Activated naive CD8-positive, alpha-beta T cell treated with anti-CD3 and anti-CD28 coated beads for 36 hours (primary cell): ENCODE data around the gene MRPL23. TPM values are rescaled to one million over a fixed set of nuclear protein-coding genes. Genes with fewer than 3 reads are reported as not detected.

Experiments used
- DNase-seq: peaks from one replicate; pipeline ENCODE4 v3.0.0; 2021
- H3K27ac Mint-ChIP-seq: one replicate; pipeline ENCODE4 v1.8.0; 2022; ENCODE audit warnings: mild to moderate bottlenecking, moderate library complexity, mixed read lengths
- H3K27me3 Mint-ChIP-seq: one replicate; pipeline ENCODE4 v1.8.0; 2022; ENCODE audit warnings: mild to moderate bottlenecking, mixed read lengths
- H3K36me3 Mint-ChIP-seq: one replicate; pipeline ENCODE4 v1.8.0; 2021; ENCODE audit warnings: mild to moderate bottlenecking, mixed read lengths
- H3K4me1 Mint-ChIP-seq: one replicate; pipeline ENCODE4 v1.8.0; 2021; ENCODE audit warnings: mixed read lengths
- H3K4me3 Mint-ChIP-seq: one replicate; pipeline ENCODE4 v1.8.0; 2022; ENCODE audit warnings: mild to moderate bottlenecking, moderate library complexity, mixed read lengths
- H3K9me3 Mint-ChIP-seq: one replicate; pipeline ENCODE4 v1.8.0; 2022; ENCODE audit warnings: mixed read lengths
- total RNA-seq, 2 experiments: library from RNA; stranded (reverse); gene quantifications; one replicate each; pipeline ENCODE4 v1.2.3, GENCODE V29; 2021

The MRPL23 gene
- 100 to 1,000 TPM; 148 to 151 TPM for total RNA-seq

DNA sequence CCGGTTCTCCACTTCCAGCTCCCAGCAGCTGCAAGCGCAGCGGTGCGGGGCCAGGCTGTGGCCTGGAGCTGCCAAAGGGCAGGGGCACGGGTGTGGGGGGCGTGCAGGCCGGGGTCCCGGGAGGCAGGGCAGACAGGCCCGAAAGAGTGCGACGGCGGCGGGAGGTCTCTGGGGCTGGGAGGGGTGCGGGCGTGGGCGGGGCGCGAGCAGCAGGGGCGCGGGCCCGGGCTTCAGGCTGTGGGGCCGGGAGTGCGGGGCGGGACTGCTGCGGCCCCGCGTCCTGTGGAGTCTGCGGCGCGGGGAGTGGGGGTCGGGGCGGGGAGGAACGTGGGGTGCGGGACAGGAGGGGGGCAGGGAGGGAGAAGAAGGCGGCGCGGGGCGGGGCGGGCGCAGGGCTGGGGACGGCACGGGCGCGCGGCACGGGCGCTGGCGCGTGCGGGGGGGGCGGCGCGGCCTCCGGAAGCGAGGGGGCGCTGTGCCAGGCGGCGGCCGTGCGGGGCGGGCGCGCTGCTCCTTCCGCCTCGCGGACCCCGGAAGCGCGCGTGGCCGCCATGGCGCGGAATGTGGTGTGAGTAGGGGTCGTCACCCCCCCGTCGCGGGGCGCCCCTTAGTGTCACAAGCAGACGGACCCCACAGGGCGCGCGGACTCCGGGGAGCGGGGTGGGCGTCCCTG, at the start of gene MRPL23:
TSS of gene MRPL23 (plus strand) at position 521 of the 673 bp plus-strand sequence. CDS start at position 552, 31 bp downstream.
- DNase-seq: peak; percentile 52
- Mint-ChIP-seq H3K4me1 (no peaks in the 10 kb centered on the region), H3K27me3 (no peaks in the 10 kb centered on the region), H3K36me3 (no peaks in the 10 kb centered on the region), H3K4me3 (no peak within 1 kb of the TSS), H3K9me3 (no peaks in the 10 kb centered on the region), H3K27ac (no peak within 1 kb of the TSS)

- Mint-ChIP-seq H3K27me3 (peaks cover 12% of the 10 kb centered on the region), H3K4me3 (no peak overlapping the region), H3K9me3 (no peaks in the 10 kb centered on the region), H3K36me3 (no peaks in the 10 kb centered on the region), H3K4me1 (peaks cover 3% of the 10 kb centered on the region), H3K27ac (no peak overlapping the region)
- no peak for DNase-seq
Measured at GRCh38 chr11:1899090-1899489, 48.0 kb upstream of the MRPL23 start.

DNA sequence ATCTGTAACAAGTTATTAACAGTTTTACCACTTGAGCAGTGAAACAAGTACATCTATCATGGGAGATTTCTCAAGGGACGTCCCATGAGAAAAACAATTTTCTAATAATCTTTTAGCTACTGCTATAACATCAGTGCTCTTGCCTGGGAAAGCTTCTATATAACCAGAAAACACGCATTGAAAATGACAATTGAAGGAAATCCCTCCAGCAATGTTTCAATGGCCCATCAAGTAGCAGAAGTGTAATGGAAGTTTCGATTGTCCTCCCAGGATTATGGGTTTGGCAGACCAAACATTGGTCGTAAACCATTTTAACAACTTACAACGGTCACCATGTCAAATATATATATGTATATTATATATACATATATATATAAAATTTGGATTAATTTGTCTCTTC, 47.4 kb upstream of the MRPL23 start:
- Mint-ChIP-seq H3K4me1 (peaks cover 3% of the 10 kb centered on the region), H3K27ac (no peak overlapping the region), H3K36me3 (no peaks in the 10 kb centered on the region), H3K27me3 (peaks cover 12% of the 10 kb centered on the region), H3K9me3 (no peaks in the 10 kb centered on the region), H3K4me3 (no peak overlapping the region)
- no peak for DNase-seq

- Mint-ChIP-seq H3K4me1 (no peaks in the 10 kb centered on the region), H3K27ac (no peak overlapping the region), H3K9me3 (no peaks in the 10 kb centered on the region), H3K27me3 (no peaks in the 10 kb centered on the region), H3K4me3 (no peak overlapping the region), H3K36me3 (no peaks in the 10 kb centered on the region)
- DNase-seq: no peak
Measured at GRCh38 chr11:1906181-1906580, 41.0 kb upstream of the MRPL23 start.

DNA sequence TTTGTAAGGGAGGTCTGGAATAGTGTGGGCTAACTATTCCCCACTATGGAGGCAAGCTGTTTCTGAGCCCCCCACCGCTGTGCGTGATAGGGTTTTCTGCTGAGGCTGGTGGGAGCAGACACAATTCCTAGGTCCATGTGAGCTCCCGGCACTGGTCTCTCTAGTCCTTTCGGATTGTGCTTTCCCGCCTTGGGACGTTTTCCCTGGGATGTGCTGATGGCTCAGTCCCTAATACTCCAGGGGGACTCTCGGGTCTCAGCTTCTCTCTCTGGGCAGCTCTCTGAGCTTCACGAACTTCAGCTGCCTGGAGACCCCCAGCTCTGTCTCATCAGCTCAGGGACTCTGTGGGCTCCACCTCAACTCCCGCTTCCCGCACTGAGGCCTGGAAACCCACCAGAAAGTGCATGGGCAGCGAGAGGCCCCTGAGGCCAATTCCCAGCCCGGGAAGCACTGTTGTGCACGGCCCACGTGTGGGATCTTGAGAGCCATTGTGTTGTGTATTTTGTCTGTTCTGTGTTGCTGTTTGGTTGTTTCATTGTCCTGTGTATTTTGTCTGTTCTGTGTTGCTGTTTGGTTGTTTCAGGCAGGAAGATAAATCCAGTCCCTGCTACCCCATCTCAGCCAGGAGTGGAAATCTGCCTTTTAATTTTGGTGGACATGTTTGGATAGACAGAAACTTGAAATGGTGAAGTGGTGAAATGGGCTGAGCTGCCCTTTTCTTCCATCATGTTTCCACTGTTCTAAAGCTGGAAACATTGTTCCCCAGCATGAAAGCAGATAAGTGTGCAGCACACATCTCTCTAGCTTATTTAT, 40.3 kb upstream of the MRPL23 start:
- Mint-ChIP-seq H3K4me3 (no peak overlapping the region), H3K27me3 (no peaks in the 10 kb centered on the region), H3K27ac (no peak overlapping the region), H3K36me3 (no peaks in the 10 kb centered on the region), H3K9me3 (no peaks in the 10 kb centered on the region), H3K4me1 (no peaks in the 10 kb centered on the region)
- DNase-seq: no peak

DNA sequence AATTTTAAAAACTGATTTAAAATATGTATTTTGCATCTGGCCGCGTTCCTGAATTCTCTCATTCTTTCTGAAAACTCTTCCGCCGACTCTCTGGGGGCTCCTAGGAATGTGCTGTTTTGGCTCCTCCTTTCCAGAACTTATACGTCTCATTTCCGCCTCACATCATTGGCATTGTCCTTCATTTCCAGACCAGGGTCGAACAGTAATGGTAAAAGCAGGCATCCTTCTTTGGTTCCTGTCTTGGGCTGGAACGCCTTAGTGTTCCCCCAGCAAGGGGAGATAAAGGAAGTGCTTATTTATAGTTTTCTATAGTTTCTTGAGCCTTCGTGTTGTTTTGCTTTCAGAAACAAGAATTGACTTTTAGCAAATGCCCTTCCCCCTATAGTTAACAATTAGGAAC, 38.5 kb upstream of the MRPL23 start:
- Mint-ChIP-seq H3K4me3 (no peak overlapping the region), H3K36me3 (no peaks in the 10 kb centered on the region), H3K4me1 (no peaks in the 10 kb centered on the region), H3K27me3 (no peaks in the 10 kb centered on the region), H3K27ac (no peak overlapping the region), H3K9me3 (no peaks in the 10 kb centered on the region)
- no peak for DNase-seq

DNA sequence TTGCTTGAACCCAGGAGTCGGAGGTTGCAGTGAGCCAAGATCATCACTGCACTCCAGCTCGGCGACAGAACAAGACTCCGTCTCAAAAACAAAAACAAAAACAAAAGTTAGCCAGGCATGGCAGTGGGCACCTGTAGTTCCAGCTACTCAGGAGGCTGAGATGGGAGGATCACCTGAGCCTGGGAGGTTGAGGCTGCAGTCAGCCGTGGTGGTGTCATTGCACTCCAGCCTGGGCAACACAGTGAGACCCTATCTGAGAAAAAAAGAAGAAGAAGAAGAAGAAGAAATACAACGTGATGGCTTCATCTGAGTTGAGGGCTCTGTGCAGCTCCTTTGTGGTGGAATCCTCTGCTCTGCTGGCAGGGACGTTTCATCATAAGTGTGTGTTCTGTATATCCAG, 37.6 kb upstream of the MRPL23 start:
- Mint-ChIP-seq H3K9me3 (no peaks in the 10 kb centered on the region), H3K4me3 (no peak overlapping the region), H3K36me3 (no peaks in the 10 kb centered on the region), H3K27me3 (no peaks in the 10 kb centered on the region), H3K27ac (no peak overlapping the region), H3K4me1 (no peaks in the 10 kb centered on the region)
- DNase-seq: no peak

GRCh38 chr11:1912289-1912878, 34.7 kb upstream of the MRPL23 start:
- Mint-ChIP-seq H3K27ac (no peak overlapping the region), H3K4me3 (no peak overlapping the region), H3K9me3 (peaks cover 2% of the 10 kb centered on the region), H3K4me1 (peaks cover 7% of the 10 kb centered on the region), H3K27me3 (no peaks in the 10 kb centered on the region), H3K36me3 (peaks cover 2% of the 10 kb centered on the region)
- DNase-seq: no peak

DNA sequence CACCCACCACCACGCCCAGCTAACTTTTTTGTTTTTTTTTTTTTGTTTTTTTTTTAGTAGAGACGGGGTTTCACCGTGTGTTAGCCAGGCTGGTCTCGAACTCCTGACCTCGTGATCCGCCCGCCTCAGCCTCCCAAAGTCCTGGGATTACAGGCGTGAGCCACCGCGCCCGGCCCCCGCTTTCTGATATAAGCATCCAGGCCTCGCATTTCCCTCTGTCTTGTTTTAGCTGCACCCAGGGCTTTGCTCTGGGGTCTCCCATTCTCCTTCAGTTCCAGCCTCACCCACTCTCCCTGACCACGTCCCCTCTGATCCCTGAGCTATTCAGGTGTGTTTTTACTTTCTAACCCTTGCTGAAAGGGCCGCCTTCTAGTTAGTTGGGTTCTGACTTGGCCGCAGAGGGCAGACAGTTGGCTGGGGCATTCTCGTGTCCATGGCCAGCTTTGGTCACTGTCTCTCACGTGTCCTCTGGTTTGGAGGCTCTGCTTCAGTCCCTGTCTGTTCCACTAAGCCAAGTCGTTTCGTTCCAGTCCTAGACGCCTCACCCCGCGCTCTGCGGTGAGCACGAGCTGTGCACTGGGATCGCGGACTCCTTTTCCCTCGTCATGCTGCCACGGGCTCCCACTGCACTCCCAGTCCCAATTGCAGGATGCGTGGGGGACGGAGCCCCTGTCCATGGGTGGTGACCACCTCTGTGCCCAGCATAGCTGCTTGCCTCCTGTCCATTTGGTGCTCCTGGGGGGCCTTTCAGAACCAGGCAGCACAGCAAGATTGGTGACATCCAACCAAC, 33.7 kb upstream of the MRPL23 start:
- Mint-ChIP-seq H3K27me3 (no peaks in the 10 kb centered on the region), H3K4me1 (peaks cover 7% of the 10 kb centered on the region)

DNA sequence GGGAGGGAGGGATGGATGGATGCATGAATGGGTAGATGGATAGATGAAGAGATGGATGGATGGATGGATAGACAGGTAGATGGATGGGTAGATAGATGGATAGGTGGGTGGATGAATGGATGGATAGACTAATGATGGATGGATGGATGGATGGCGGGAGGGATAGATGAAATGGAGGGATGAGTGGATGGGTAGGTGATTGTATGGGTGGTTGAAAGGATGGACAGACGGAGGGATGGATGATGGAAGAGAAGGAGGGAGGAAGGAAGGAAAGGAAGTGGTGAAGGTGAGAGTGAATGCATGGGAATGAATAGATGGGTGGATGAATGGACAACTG, 31.4 kb upstream of the MRPL23 start:
- peaks cover 7% of the 10 kb centered on the region for H3K4me1 Mint-ChIP-seq
- peaks cover 2% of the 10 kb centered on the region for H3K36me3 Mint-ChIP-seq
- peak overlapping the region; percentile 2 for H3K4me3 Mint-ChIP-seq
- H3K27ac Mint-ChIP-seq: no peak overlapping the region
- no peak for DNase-seq
- no peaks in the 10 kb centered on the region for H3K27me3 Mint-ChIP-seq
- peaks cover 2% of the 10 kb centered on the region for H3K9me3 Mint-ChIP-seq

More for the DNA sequence above, 33.7 kb upstream of the MRPL23 start:
- H3K9me3 Mint-ChIP-seq: peaks cover 2% of the 10 kb centered on the region
- no peak overlapping the region for H3K4me3 Mint-ChIP-seq
- peaks cover 2% of the 10 kb centered on the region for H3K36me3 Mint-ChIP-seq
- H3K27ac Mint-ChIP-seq: no peak overlapping the region
- no peak for DNase-seq

GRCh38 chr11:1916132-1916985, 30.8 kb upstream of the MRPL23 start:
- Mint-ChIP-seq H3K4me1 (peaks cover 7% of the 10 kb centered on the region), H3K27ac (no peak overlapping the region), H3K36me3 (peaks cover 2% of the 10 kb centered on the region), H3K9me3 (peaks cover 2% of the 10 kb centered on the region), H3K4me3 (no peak overlapping the region), H3K27me3 (no peaks in the 10 kb centered on the region)
- no peak for DNase-seq

GRCh38 chr11:1916986-1917522, 30.1 kb upstream of the MRPL23 start:
- Mint-ChIP-seq H3K9me3 (peaks cover 2% of the 10 kb centered on the region), H3K27me3 (no peaks in the 10 kb centered on the region), H3K36me3 (peaks cover 2% of the 10 kb centered on the region), H3K4me1 (peaks cover 7% of the 10 kb centered on the region), H3K4me3 (no peak overlapping the region), H3K27ac (no peak overlapping the region)
- DNase-seq: no peak

DNA sequence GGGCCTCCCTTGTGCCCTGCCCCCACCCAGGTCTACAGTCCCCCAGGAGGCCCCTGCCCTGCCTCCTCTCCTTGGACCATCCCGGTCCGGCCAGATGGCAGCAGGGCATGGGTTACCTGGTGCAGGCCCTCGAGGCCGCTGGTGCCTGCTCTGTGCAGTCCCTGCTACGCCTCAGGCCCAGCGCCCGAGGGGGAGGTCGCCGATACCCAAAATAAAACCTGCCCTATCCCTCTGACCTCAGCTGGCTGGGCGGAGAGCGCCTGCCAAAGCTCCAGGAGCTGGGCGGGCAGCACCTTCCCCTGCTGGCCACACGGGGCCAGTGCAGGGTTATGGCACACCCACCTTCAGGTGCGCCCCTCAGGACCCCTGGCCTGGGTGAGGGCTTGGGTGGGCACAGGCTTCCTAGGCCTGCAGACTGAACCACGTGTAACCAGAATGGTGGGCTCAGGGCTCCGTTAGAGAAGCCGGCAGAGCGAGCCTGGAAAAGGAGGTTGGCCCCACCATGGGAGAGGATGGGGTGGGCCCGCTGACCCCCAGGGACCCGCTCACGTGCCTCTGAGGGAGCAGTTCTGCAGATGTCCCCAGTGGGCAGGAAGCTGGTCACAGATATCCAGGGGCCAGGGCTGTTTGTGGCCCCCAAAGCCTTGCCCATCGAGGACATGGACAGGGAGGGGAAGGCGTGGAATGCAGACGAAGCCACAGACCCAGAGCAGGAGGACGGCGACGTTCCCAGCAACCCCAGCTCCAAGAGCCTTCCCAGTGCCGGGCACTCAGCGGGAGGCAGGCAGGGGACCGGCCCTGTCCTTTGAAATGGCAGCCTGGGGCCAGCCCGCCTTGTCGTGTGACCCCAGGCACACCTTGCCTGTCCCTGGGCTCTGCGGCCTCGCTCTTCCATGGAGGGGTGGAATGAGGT, 29.4 kb upstream of the MRPL23 start:
- H3K27ac Mint-ChIP-seq: no peak overlapping the region
- peaks cover 2% of the 10 kb centered on the region for H3K27me3 Mint-ChIP-seq
- H3K9me3 Mint-ChIP-seq: peaks cover 2% of the 10 kb centered on the region
- peaks cover 7% of the 10 kb centered on the region for H3K4me1 Mint-ChIP-seq
- peaks cover 2% of the 10 kb centered on the region for H3K36me3 Mint-ChIP-seq
- no peak overlapping the region for H3K4me3 Mint-ChIP-seq
- no peak for DNase-seq
